Vagina (tissue), 2 donors: Measurements from ENCODE around the gene TRA2A.

Experiments used
- POLR2AphosphoS5 ChIP-seq, 2 donors: sonication (generic); formaldehyde crosslinking; IDR thresholded peaks; one replicate each; pipeline ENCODE4 v1.9.0; 2017; ENCODE audit warnings: antibody characterized with exemption in 2 of 2, mild to moderate bottlenecking in 2 of 2, low read depth in 1 of 2; ENCODE audit not compliant: insufficient read depth in 1 of 2
- TF ChIP-seq, protein P1 (sequence below), 3 experiments: fragments of 450-650 bp in 2 of 3; fragments of 200-600 bp in 1 of 3; sonication (generic) in 1 of 3; IDR thresholded peaks; one replicate each; pipeline ENCODE4 v1.5.1; 2017 to 2019; ENCODE audit warnings: antibody characterized with exemption in 3 of 3, mild to moderate bottlenecking in 2 of 3, moderate library complexity in 2 of 3

DNA sequence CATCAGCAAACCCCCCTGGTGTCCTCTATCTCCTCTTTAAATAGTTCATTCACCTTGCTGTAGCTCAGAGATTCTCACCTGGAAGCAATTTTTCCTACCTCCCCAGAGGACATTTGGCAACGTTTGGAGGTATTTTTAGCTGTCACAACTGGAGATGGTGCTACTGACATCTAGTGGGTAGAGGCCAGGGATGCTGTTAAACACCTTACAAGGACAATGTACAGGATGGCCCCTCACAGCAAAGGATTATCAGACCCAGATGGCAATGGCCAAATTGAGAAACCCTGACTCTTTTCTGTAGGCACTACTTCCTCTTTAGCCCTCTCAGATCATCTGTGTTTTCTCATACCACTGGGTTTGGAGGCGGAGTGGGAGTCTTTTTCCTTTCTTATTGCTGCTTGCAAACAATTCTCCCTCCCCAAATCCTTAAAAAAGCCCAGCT, 13.2 kb upstream of the TRA2A start:
- no peak for TF ChIP-seq POLR2AphosphoS5 (IDR thresholded peaks at IDR 0.05; ENCODE audit: insufficient read depth in 1 of 2, low read depth in 1 of 2)
- TF ChIP-seq, protein P1, sequence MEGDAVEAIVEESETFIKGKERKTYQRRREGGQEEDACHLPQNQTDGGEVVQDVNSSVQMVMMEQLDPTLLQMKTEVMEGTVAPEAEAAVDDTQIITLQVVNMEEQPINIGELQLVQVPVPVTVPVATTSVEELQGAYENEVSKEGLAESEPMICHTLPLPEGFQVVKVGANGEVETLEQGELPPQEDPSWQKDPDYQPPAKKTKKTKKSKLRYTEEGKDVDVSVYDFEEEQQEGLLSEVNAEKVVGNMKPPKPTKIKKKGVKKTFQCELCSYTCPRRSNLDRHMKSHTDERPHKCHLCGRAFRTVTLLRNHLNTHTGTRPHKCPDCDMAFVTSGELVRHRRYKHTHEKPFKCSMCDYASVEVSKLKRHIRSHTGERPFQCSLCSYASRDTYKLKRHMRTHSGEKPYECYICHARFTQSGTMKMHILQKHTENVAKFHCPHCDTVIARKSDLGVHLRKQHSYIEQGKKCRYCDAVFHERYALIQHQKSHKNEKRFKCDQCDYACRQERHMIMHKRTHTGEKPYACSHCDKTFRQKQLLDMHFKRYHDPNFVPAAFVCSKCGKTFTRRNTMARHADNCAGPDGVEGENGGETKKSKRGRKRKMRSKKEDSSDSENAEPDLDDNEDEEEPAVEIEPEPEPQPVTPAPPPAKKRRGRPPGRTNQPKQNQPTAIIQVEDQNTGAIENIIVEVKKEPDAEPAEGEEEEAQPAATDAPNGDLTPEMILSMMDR (IDR thresholded peaks at IDR 0.05): peak in 1 of 3 experiments; percentile 20
